Activated gamma-delta T cell (primary cell): Measurements from ENCODE around the gene CNTROB.
"Not testable (repeated sequence)": the region's sequence is repeated elsewhere in the genome, so short reads cannot be mapped to it uniquely, and the experiment has no call there.

Experiments
- DNase-seq: peaks from one replicate; lab custom pipeline; 2025; lab: John Stamatoyannopoulos, UW

The CNTROB gene

GRCh38 chr17:7943291-7943690 is 11.3 kb downstream of the CNTROB start:
- DNase-seq = no peak

DNA sequence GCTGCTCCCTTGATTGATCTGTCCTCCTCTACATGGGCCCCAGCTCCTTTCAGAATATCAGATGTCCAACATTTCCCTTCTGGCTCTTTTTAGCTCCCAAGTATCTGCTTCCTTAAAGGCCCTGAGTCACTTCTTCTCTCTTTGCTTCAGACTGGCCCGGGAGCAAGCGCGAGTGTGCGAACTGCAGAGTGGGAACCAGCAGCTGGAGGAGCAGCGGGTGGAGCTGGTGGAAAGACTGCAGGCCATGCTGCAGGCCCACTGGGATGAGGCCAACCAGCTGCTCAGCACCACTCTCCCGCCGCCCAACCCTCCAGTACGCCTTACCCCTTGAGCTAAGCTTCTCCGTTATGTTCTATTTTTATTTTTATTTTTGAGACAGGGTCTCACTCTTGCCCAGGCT is 12.3 kb downstream of the CNTROB start:
- no peak for DNase-seq

- no peak for DNase-seq
These were observed 13.6 kb downstream of the CNTROB start for GRCh38 chr17:7945651-7946050.

GRCh38 chr17:7946441-7946840 is 14.4 kb downstream of the CNTROB start:
- no peak for DNase-seq

GRCh38 chr17:7947651-7948050 is 15.6 kb downstream of the CNTROB start:
- DNase-seq = no peak

DNA sequence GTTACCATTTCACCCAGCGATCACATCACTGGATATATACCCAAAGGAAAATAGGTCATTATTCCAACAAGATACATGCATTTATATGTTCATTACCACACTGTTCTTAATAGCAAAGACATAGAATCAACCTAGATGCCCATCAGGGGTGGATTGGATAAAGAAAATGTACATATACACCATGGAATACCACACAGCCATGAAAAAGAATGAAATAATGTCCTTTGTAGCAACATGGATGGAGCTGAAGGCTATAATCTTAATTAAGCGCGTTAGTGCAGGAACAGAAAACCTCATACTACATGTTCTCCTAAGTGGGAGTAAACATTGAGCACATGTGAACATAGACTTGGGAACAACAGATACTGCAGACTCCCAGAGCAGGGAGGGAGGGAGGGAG is 18.6 kb downstream of the CNTROB start:
- DNase-seq = no peak

DNA sequence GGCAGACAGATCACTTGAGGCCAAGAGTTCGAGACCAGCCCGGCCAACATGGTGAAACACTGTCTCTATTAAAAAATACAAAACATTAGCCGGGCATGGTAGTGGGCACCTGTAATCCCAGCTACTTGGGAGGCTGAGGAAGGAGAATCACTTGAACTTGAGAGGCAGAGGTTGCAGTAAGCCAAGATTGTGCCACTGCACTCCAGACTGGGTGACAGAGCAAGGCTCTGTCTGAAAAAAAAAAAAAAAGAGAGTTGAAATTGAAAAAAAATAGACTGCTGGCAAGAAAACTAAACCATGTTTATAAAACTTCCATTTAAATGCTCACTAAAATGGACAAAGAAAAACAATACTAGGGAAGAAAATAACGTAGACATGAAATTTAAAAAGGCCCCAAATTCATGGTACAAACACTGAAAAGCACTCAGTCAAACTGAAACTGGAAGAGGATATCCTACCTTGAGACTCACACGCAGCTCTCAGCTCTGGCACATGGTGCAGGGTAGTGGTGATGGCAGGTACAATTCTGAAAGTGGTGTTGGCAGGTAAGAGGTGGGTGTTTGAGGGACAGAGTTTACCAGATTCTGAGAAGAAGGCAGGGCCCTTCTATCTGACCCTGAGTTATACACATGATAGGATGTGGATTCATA is 19.3 kb downstream of the CNTROB start:
- no peak for DNase-seq

DNA sequence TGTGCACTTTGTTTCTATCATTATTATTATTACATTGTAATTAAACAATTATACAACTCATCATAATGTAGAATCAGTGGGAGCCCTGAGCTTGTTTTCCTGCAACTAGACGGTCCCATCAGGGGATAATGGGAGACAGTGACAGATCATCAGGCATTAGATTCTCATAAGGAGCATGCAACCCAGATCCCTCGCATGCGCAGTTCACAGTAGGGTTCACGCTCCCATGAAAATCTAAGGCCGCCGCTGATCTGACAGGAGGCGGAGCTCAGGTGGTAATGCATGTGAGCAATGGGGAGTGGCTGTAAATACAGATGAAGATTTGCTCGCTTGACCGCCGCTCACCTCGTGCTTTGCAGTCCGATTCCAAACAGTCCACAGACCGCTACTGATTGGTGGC is 21.3 kb downstream of the CNTROB start:
- DNase-seq = not testable (repeated sequence)

DNA sequence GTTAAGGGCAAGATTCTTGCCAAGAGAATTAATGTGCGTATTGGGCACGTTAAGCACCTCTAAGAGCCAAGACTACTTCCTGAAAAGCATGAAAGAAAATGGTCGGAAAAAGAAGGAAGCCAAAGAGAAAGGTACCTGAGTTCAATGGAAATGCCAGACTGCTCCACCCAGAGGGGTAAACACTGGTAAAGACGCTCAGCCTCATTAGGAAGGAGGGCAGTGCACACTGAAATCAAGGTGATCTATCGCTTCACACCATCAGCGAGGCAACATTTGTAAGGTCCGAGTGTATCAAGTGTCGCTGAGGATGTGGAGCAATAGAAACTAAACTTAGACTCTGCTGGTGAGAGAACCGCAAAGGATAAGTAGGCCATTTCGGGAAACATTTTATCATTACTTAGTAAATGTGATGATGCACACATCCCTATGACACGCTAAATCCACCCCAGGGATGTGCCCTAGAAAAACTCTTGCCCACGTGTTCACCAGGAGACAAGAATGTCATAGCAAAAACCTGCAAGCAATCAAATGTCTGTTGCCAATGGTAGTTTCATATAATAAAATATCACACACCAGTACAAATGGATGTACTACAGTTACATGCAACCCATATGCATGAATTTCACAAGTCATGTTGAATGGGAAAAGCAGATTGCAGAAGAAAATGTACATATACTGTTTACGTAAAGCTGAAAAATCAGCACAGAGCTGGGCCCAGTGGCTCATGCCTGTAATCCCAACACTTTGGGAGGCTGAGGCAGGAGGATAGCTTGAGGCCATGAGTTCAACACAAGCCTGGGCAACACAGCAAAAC is 23.6 kb downstream of the CNTROB start:
- no peak for DNase-seq

- DNase-seq = no peak
These were observed 24.4 kb downstream of the CNTROB start for GRCh38 chr17:7956228-7956965.

DNA sequence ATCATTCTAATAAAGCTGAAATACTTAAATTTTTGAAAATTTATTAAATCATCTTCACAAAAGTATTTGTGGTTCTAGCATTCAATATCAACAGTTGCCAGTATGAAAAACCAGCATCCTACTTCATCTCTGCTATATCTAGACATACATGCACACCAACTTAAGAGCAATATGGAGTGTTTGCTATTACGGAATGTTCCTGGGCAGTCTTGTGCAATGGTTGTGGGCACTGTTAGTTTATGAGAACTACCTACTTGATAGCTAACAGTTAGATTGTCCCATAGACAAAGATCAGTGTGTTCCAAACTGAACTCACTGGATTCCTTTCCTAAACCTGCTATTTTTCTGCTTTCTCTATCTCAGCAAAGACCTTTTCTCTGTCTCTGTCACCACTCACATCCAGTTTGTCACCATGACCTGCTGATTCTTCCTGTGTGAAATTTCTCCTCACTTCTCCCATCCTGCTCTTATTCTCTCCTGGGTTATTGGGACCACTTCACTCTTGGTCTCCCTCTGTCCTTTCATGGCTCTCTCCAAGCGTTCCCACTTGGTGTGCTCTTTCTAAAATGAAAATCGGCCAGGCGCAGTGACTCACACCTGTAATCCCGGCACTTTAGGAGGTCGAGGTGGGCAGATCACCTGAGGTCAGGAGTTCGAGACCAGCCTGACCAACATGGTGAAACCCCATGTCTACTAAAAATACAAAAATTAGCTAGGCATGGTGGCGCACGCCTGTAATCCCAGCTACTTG is 27.7 kb downstream of the CNTROB start:
- no peak for DNase-seq

GRCh38 chr17:7961421-7961820 is 29.4 kb downstream of the CNTROB start:
- no peak for DNase-seq

DNA sequence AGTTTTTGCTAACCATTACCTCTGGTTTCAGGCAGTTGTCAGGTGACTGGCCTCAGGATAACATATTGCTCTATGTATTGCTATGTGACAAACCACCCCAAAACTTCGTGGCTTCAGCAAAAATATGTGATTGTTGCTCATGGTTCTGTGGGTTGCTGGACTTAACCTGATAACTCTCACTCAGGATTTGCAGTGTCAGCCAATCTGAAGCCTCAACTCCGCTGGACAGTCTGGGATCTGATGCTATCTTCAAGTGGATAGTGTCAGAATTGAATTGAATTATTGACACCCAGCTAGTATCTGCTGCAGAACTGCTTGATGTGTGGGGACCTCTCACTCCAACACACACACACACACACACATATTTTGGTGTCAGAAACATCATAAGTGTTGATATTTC is 35.7 kb downstream of the CNTROB start:
- no peak for DNase-seq

DNA sequence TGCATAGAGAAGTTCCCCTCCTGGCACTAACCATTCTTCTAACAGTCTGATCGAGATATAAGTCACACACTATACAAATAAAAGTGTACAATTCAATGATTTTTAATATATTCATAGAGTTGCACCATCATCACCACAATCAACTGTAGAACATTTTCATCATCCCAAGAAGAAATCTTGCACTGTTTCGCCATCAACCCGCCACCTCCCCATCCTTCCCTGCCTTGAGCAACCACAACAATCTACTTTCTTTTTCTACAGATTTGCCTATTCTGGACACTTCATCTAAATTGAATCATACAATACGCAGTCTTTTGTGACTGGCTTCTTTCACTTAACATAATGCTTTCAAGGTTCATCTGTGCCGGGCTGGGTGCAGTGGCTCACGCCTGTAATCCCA is 37.4 kb downstream of the CNTROB start:
- DNase-seq = no peak

DNA sequence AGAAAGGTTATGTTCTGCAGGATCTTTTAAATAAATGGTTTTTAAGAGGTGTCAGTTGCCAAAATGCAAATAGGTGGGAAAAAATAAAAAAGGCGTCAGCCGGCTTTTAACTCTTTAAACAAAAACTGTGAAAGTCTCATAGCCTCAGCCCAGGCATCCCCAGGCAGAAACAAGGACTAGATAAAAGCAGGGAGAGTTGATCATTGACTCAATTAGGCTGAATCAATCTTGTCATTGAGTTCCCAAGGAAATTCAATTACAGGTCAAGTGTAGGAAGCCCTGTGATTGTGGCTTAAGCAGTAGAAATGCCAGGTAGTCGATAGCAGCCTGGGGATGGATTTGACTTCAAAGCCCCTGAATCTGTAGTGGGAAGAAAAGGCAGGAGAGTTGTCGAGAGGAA is 39.6 kb downstream of the CNTROB start:
- no peak for DNase-seq

GRCh38 chr17:7972131-7972785 is 40.3 kb downstream of the CNTROB start:
- DNase-seq = no peak

DNA sequence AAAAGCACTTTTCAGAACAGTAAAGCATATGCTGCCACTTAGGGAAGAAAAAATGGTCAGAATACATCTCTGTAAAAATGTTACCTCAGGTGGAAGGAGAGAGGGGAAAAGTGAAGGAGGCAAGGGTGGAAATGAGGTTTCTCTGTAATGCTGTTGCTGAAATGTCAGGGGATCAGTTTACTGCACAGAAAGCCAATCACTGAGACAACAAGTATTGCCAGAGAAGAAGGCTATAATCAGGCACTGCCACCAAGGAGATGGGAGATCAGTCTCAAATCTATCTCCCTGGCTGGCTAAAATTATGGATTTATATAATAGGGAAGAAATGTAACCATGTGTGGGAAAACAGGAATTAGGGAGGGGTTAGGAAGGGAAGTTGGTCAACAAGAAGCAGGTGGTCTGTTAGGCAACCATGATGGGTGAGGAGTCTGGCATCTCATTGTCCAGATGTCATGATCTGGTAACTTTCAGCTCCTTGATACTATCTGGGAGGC is 42.7 kb downstream of the CNTROB start:
- DNase-seq = no peak

- DNase-seq = no peak
These were observed 45.0 kb downstream of the CNTROB start for GRCh38 chr17:7977039-7977438.

- no peak for DNase-seq
These were observed 45.8 kb downstream of the CNTROB start for GRCh38 chr17:7977805-7978204.

- DNase-seq = no peak
These were observed 50.2 kb downstream of the CNTROB start for GRCh38 chr17:7982173-7982572.

DNA sequence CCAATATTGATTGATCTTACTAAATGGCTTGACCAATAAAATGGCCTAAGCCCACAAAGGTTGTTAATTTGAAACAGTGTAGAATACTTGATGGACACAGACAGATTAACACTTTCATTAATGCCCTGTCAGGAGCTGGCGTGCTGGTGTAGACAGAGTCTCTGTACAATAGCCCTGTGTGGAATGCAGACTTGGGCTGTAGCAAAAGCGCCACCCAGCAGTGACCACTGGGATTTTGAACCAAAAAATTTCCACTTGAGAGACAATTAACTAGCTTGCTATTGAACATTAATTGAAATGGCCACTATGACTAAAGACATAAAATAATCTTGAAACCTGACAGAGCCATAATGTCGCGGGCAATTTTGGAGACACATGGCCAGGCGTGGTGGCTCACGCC is 50.7 kb downstream of the CNTROB start:
- no peak for DNase-seq

DNA sequence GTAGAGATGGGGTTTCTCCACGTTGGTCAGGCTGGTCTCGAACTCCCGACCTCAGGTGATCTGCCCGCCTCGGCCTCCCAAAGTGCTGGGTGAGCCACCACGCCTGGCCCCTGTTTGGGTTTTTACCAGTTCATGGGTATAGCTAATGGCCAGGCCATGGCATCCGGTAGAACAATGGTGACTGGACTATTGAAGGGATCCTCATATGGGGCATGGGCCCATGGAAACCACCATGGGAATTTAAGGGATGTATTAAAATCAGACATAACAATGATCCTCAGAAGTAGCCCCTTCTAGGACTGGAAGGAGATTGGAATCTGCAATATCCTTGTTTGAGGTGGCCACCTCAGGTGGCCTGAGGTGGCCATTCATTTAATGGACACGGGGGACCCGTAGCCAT is 52.9 kb downstream of the CNTROB start:
- no peak for DNase-seq
